NCI-H128 (cell line): Measurements from ENCODE around the gene CASD1.

Source experiments
- DNase-seq: peaks from one replicate; lab custom pipeline; 2025; ENCODE audit not compliant: unreplicated experiment; lab: John Stamatoyannopoulos, UW

The CASD1 gene

GRCh38 chr7:94579470-94579869 lies 69.9 kb downstream of the CASD1 start:
- no peak for DNase-seq

GRCh38 chr7:94580601-94581000 lies 71.0 kb downstream of the CASD1 start:
- DNase-seq = no peak

- DNase-seq = no peak
These were observed 74.5 kb downstream of the CASD1 start for GRCh38 chr7:94584113-94584512.

GRCh38 chr7:94588075-94588474 lies 78.5 kb downstream of the CASD1 start:
- DNase-seq = no peak

- DNase-seq = no peak
These were observed 81.0 kb downstream of the CASD1 start for GRCh38 chr7:94590526-94591162.

- no peak for DNase-seq
These were observed 81.6 kb downstream of the CASD1 start for GRCh38 chr7:94591176-94591575.

- DNase-seq = no peak
These were observed 85.3 kb downstream of the CASD1 start for GRCh38 chr7:94594882-94595281.

- DNase-seq = no peak
These were observed 86.1 kb downstream of the CASD1 start for GRCh38 chr7:94595717-94596116.

- DNase-seq = no peak
These were observed 90.7 kb downstream of the CASD1 start for GRCh38 chr7:94600267-94600666.

- DNase-seq = no peak
These were observed 92.6 kb downstream of the CASD1 start for GRCh38 chr7:94602181-94602580.

GRCh38 chr7:94605031-94605430 lies 95.4 kb downstream of the CASD1 start:
- no peak for DNase-seq
